Measurements from ENCODE around the gene NHSL1.

The NHSL1 gene

GRCh38 chr6:138544501-138544900, 45.2 kb upstream of the NHSL1 start:
- no peaks in the 10 kb centered on the region for H3K9me2 ChIP-seq (replicated peaks; ENCODE audit: control insufficient read depth, low read length)
- 0 out of 2 replicates have a peak, but pooled peaks cover 2% of the 10 kb centered on the region for H3K27me3 ChIP-seq (ENCODE audit: control insufficient read depth, low read length)
- no peaks in the 10 kb centered on the region for H4K20me1 ChIP-seq (ENCODE audit: control insufficient read depth, insufficient read depth, low read depth, low read length)
- H3K4me2 ChIP-seq (ENCODE audit: low read length), result no peak overlapping the region
- H3K9me3 ChIP-seq (ENCODE audit: control insufficient read depth, insufficient read depth, low read length), result no peaks in the 10 kb centered on the region
- no peak overlapping the region for H3K4me3 ChIP-seq (ENCODE audit: low read length)
- H3K27ac ChIP-seq (ENCODE audit: low read depth, low read length), result no peak overlapping the region
- no peaks in the 10 kb centered on the region for H3F3A ChIP-seq (ENCODE audit: control insufficient read depth, insufficient read depth)
- no peaks in the 10 kb centered on the region for H3K36me3 ChIP-seq (ENCODE audit: control insufficient read depth, low read length)
- H3K79me2 ChIP-seq (ENCODE audit: control insufficient read depth, low read length), result no peaks in the 10 kb centered on the region
- H3K4me1 ChIP-seq (ENCODE audit: control insufficient read depth, low read length), result no peaks in the 10 kb centered on the region
- TF ChIP-seq, protein P1, sequence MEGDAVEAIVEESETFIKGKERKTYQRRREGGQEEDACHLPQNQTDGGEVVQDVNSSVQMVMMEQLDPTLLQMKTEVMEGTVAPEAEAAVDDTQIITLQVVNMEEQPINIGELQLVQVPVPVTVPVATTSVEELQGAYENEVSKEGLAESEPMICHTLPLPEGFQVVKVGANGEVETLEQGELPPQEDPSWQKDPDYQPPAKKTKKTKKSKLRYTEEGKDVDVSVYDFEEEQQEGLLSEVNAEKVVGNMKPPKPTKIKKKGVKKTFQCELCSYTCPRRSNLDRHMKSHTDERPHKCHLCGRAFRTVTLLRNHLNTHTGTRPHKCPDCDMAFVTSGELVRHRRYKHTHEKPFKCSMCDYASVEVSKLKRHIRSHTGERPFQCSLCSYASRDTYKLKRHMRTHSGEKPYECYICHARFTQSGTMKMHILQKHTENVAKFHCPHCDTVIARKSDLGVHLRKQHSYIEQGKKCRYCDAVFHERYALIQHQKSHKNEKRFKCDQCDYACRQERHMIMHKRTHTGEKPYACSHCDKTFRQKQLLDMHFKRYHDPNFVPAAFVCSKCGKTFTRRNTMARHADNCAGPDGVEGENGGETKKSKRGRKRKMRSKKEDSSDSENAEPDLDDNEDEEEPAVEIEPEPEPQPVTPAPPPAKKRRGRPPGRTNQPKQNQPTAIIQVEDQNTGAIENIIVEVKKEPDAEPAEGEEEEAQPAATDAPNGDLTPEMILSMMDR (IDR thresholded peaks at IDR 0.05; ENCODE audit: low read depth, low read length, poor library complexity, severe bottlenecking), result no peak

- Histone ChIP-seq H3K27me3 (ENCODE audit: control insufficient read depth, low read length) (0 out of 2 replicates have a peak, but pooled peaks cover 5% of the 10 kb centered on the region), H3K9me2 (replicated peaks; ENCODE audit: control insufficient read depth, low read length) (no peaks in the 10 kb centered on the region), H3K4me2 (ENCODE audit: low read length) (no peak overlapping the region), H3K79me2 (ENCODE audit: control insufficient read depth, low read length) (no peaks in the 10 kb centered on the region), H3K27ac (ENCODE audit: low read depth, low read length) (no peak overlapping the region), H3K36me3 (ENCODE audit: control insufficient read depth, low read length) (no peaks in the 10 kb centered on the region), H3K4me1 (ENCODE audit: control insufficient read depth, low read length) (no peaks in the 10 kb centered on the region), H3K9me3 (ENCODE audit: control insufficient read depth, insufficient read depth, low read length) (no peaks in the 10 kb centered on the region), H3K4me3 (ENCODE audit: low read length) (no peak overlapping the region), H3F3A (ENCODE audit: control insufficient read depth, insufficient read depth) (no peaks in the 10 kb centered on the region), H4K20me1 (ENCODE audit: control insufficient read depth, insufficient read depth, low read depth, low read length) (no peaks in the 10 kb centered on the region)
- TF ChIP-seq, protein P1 (IDR thresholded peaks at IDR 0.05; ENCODE audit: low read depth, low read length, poor library complexity, severe bottlenecking), result no peak
- no peak for TF ChIP-seq EZH2phosphoT487 (IDR thresholded peaks at IDR 0.05; ENCODE audit: borderline replicate concordance, low read length)
These were observed 44.4 kb upstream of the NHSL1 start for GRCh38 chr6:138543657-138544056.

DNA sequence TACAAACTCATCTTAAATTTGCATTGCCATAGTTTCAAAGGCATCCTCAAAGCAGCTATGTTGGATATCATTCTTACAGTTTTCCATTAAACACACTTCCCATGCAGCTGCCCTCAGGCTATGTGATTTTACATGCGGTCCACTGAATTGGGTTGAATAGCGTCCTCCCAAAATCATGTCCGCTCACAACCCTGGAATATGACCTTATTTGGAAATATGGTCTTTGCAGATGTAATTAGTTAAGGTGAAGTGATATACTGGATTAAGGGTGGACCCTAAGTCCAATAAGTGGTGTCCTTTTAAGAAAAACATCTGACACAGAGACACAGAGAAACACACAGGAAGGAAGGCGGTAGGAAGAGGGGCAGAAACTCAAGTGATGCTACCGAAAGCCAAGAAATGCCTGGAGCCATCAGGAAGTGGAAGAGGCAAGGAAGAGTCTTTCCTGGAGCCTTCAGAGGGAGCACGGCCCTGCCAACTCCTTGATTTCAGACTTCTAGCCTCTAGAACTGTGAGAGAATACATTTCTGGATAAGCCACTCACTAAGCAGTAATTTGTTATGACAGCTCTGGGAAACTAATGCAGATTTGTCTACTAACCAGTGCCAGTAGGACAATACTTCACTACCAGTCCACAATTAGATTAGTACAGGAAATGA, 42.7 kb upstream of the NHSL1 start:
- no peaks in the 10 kb centered on the region for H3F3A ChIP-seq (ENCODE audit: control insufficient read depth, insufficient read depth)
- TF ChIP-seq EZH2phosphoT487 (IDR thresholded peaks at IDR 0.05; ENCODE audit: borderline replicate concordance, low read length), result no peak
- TF ChIP-seq, protein P1 (IDR thresholded peaks at IDR 0.05; ENCODE audit: low read depth, low read length, poor library complexity, severe bottlenecking), result no peak
- no peaks in the 10 kb centered on the region for H3K4me1 ChIP-seq (ENCODE audit: control insufficient read depth, low read length)
- H3K4me3 ChIP-seq (ENCODE audit: low read length), result no peak overlapping the region
- no peaks in the 10 kb centered on the region for H3K36me3 ChIP-seq (ENCODE audit: control insufficient read depth, low read length)
- H3K27me3 ChIP-seq (ENCODE audit: control insufficient read depth, low read length), result 0 out of 2 replicates have a peak, but pooled peaks cover 5% of the 10 kb centered on the region
- H4K20me1 ChIP-seq (ENCODE audit: control insufficient read depth, insufficient read depth, low read depth, low read length), result no peaks in the 10 kb centered on the region
- no peaks in the 10 kb centered on the region for H3K79me2 ChIP-seq (ENCODE audit: control insufficient read depth, low read length)
- no peaks in the 10 kb centered on the region for H3K9me3 ChIP-seq (ENCODE audit: control insufficient read depth, insufficient read depth, low read length)
- H3K27ac ChIP-seq (ENCODE audit: low read depth, low read length), result no peak overlapping the region
- no peaks in the 10 kb centered on the region for H3K9me2 ChIP-seq (replicated peaks; ENCODE audit: control insufficient read depth, low read length)
- H3K4me2 ChIP-seq (ENCODE audit: low read length), result no peak overlapping the region
